ENCODE results near the gene DACT2.
"Not testable (repeated sequence)": the region's sequence is repeated elsewhere in the genome, so short reads cannot be mapped to it uniquely, and the experiment has no call there.

DACT2 gene

DNA sequence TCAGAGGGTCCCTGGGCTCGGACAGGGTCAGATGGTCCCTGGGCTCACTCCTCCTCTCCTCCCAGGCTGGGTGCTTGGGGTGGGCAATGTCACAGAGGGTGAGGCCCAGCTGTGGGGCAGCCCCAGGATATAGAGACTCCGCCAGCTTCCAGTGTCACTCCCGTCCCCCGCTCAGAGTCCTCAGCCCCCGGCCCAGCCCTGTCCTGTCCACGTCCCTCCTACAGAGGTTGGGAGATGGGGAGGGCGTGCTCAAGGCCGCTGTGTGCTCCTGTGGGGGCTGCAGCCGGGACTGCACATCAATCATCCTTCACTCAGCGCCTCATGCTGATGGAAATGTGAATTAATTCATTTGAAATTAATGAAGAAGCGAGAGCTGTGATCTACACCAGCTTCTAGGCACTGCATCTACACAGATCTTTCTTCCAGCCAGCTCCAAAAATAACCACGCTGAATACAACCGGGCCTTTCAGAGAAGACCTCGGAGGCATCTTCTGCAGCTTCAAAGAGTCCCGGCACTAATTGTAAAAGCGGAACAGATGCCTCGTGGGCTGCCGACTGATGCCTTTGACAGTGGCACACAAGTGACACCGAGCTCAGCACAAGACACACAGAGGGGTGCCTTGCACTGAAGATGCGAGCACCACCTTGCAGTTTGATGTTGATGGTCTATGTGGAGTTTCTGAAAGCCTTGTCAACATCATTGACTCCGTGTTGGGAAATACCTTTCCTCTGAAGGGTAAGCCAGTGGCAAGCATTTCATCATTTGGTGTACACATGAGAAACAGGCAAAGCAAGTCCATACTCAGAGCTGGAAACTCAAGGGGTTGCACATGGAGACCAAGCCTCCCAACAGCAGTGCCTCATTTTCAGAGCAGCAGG is 39.3 kb downstream of the DACT2 start:
- DNase-seq, result no peak

DNA sequence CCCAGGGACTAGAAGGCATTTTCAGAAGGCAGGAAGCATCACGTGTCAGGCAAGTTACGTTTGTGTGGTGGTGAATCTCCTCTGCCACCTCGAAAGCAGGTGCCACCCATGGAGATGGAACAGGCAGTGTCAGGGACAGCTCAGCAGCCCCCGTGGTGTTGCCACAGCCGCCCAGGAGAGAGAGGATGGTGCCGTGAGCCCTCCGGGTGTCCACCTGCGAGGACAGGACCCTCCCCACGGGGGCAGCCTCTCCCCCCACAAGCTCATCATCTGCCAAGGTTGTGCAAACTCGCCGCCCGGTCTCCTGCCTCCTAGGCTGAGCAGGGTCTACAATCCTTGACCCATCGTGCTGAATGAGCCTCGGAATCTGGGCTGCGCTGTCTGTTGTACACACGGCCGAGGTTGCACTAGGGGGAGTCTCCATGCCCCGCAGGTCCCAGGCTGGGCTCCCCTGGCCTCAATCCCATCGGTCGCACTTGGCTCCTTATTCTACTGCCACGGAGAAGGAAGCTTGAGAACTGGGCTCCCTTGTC is 40.1 kb downstream of the DACT2 start:
- no peak for DNase-seq

DNA sequence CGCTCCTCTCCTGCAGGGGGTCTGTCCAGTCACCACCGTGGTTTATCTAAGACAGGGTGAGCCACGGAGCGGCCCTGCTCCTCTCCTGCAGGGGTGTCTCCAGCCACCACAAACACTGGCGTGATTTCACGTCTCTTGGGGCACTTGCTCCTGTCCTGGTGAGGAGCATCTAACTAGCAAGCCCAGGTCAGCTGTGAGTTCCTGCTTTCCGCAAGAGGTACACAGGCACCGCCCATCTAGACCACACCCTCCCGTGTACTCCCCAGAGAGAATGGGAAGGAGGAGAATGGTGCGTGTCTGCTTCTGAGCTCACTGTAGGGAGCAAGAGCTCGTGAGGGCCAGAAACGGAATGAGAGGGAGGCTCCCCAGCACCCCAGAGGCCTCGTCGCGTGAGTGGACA is 40.7 kb downstream of the DACT2 start:
- DNase-seq, result no peak

DNA sequence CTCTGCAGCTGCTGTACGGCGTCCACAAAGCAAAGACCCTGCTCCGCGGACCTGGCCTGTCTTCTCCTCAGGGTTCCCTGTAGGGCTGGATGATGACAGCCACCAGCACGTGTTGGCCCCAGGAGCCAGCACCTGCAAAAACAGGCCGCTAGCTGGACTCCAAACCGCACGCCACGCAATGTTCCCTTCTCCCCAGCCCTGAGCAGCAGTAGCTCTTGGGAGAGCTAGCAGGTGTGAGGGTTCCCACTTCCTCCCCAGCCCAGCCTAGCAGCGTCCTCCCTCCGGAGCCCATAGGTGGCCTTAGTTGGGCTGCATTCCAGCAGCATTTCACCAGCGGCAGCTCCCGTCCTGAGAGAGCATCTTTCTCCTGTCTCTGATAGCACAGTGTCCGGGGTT is 42.3 kb downstream of the DACT2 start:
- DNase-seq, result no peak

DNA sequence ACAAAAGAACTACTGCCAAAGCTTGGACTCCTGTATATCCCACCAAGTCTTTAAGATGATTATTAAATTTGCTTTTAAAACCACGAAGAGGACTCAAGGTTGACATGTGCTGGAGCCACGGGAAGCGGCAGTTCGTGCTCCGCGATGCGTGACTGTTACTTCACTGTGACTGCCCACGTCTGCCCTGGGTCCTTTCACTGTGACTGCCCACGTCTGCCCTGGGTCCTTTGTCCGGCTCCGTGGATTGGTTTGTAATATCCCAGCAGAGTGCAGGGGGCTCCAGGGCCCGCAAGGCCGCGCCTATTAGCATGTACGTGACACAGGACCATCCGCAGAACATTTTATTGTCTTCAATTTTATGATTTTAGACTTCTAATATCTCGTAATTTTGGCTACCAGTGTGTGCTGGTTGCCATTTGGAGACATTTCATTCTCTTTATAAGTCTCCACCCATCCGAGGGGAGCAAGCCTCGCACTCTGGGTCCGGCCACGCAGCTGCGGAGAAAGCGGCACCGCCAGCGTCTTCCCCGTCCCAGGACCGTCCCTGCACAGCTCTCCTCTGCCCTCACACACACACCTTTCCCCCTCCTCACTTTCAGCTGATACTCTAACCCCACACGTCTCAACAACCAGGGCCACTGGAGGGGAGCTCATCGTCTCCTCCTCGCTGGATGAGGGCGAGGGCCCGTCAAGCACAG is 42.9 kb downstream of the DACT2 start:
- DNase-seq, result no peak

DNA sequence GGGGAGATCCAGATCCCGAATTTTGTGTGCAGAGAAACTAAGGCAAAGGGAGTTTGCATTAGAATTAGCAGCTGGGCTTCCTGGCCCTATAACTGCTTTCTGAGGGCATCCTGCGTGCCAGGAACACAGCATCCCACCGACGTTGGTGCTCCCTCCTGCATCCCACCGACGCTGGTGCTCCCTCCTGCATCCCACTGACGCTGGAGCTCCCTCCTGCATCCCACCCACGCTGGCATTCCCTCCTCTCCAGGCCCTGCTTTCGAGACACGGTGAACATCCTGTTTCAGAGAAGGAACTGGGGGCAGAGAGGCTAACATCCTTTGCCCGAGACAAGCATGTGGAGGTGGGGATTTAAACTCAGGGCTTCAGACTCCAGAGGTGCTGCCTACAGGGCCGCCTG is 44.4 kb downstream of the DACT2 start:
- DNase-seq, result no peak

DNA sequence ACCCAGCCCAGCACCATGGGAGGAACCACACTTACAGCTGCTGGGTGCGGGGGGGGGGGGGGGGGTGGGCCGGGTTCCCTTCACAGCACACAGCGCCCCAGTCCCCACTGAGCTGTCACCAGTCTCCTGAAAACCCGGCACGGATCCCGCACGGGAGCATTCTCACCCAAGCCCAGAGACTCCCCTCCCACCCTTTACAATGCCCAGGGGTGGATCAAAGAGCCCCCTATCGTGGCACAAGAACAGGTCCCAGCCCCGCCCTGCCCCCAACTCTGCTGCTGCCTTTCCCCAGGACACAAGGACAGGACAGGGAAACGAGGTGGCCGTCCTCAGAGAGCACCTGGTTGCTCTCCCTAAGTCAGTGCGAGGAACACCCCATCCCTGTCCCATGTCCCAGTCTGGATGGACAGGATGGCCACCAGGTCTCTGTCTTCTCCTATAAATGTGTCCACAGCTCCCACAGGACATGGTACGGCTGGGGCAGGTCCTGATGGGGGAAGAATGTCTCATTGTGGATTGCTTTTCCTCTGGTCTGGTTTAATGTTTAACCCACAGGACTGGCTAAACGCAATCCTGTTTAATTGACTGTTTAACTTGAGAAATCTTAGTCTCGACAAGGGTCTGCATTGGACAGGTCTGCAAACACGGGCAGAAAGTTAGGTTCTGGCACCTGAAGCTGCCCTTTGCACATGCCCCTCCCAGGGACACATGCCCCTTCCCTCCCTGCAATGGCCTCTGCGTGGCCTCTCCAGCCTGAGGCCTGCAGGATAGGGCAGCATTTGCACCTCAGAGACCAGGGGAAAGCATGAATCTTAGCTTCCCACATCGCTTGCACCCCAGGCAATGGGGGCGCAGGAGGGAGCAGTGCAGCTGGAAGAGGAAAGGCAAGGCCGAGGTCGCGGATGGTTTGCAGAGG is 45.3 kb downstream of the DACT2 start:
- DNase-seq, result no peak

DNA sequence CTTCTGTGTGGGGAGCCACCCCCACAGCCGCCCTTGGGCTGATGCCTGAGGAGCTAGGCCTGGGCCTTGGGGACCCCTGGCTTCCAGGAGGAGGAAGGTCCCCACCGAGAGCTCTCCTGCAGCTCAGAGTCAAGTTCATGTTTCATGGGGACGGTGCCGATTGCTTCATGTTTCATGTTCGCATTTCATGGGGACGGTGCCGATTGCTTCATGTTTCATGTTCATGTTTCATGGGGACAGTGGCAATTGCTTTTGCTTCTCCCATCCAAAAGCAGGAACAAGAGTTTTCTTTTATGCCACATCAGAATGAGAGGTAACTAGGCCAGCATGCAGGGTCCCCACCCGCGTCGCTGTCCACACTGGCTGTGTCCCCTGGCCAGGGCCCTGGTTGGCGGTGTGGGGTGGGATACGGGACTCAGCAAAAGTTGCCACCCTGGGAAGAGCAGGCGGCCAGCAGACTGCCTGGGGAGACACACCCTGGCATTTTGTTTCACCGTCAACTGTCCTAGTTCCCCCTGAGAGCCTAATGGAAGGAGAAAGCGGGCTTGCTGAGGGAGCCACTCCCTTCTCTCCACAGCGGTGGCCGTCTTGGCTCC is 46.0 kb downstream of the DACT2 start:
- no peak for DNase-seq

DNA sequence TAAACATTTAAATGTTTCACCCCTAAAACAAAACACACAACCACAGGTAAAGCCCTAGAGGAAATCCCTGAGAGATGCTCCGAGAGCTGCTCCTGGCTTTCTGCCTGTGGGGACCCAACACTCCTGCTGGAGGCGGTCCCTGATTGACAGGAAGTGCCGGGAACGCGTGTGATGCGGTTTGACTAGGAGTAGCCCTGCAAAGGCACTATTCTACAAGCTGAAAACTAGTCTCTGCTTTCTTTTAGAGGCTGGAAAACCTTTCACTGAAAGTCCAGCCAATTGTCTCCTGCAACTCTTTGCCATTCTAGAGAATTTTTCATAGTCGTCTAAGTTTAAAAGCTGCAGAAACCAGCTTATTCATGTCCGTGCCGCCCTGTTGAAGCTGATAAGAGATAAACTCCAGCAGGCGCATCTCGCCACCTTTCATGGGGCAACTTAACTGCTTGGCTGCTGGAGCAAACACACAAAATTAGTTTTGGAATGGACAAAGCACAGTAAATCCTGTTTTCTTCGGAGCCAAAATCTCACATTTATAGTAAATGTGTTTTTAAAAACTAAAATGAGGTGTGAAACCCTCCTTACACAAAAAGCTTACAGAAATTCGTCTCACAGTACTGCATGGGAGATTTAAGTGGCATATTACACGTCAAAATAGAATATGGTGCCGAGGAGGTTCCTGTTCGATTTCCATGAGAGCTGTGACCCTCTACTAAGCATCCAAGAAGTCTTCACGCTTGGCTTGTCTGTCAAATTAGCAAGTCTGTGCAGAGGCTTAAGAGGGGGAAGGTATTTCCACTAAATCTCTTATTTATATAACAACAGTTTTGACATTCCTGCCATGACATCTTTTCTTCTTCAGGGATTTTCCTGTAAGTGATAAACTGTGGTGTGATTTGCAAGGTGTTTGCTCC is 46.9 kb downstream of the DACT2 start:
- DNase-seq, result no peak

DNA sequence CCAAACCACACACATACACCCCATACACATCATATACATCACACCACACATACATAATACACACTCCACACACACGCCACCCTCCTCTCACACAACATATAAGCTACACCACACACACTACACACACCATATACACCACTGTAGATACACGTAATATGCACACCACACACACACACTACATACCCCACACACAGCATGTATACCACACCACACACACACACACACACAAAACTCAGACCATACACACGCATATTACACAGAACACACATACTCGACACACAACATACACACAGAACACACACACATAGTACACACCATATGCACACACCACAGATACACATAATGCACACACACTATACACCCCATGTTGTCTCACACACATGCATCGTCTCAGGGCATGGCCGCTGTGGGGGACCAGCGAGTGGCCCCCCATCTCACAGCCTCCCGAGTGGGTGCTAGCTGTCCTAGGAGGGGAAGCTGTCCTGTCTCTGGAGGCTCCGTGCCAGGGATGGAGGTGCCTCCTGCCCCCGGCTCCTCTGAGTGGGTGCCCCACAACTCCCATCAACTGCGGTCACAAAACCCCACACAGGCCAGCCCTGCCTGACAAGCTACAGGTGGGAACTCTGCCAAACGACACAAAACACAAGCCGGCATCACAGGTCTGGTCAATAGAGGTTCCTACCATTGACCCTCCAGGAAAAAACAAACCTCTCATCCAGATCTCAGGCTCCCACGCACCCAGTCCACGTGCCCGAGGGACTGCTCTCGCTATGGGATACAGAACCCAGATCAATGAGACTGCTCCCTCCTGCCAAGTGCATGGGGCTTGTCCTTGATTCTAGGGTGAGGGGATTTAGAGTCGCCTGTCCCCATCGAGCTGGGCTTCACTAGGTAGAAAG is 49.1 kb downstream of the DACT2 start:
- no peak for DNase-seq

DNA sequence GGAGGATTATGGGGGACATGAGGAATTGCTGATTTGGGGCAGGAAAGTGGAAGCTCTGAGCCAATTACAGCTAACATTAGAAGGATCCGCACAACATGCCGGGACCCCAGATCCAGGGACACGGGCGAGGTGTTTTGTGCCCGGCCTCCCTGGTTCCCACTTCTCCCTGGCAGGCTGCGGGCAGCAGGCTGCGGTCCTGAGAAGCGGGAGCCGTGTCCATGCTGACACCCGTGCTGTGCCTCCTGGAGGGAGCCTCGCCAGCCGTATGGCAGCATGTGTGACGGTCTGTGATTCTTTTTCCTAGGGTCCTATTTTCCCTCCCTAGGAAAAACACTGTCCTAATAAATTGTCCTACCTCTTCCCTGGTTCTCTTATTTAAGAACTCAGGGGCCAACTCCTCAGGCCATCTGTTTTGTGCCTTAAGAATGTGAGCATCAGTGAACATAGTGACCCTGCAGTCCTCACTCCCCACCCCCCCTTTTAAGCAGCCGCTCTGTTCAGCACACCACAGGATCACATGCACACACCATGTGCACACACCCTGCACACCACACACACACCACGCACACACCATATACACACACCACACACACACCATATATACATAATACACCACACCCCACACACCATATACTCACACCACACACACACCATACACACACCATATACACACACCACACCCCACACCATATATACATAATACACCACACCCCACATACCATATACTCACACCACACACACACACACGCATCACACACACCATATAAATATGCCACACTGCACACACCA is 49.9 kb downstream of the DACT2 start:
- DNase-seq, result no peak

DNA sequence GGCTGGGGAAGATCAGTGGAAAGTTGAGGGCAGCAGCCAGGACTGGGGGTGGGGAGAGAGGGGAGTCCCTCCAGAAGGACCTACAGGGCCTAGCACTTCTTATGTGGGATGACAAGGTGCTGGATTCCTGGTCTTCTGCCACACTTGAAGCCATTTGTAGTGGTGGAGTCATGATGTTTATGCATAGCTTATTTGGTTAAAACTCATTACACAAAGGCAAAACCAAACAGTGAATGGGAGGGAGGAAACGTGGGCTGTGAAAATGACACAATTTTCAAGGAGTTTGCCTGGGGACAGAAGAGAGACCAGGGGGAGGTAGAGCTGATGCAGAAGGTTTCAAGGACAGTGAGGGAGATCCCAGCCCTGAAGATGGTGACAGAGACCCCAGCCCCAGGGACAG is 50.8 kb downstream of the DACT2 start:
- no peak for DNase-seq

DNA sequence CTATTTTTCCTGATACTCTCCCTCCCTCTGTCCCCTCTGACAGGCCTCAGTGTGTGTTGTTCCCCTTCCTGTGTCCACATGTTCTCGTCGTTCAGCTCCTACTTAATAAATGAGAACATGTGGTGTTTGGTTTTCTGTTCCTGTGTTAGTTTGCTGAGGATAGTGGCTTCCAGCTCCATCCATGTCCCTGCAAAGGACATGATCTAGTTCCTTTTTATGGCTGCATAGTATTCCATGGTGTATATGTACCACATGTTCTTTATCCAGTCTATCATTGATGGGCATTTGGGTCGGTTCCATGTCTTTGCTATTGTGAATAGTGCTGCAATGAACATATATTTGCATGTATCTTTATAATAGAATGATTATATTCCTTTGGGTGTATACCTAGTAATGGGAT is 51.8 kb downstream of the DACT2 start:
- not testable (repeated sequence) for DNase-seq

DNA sequence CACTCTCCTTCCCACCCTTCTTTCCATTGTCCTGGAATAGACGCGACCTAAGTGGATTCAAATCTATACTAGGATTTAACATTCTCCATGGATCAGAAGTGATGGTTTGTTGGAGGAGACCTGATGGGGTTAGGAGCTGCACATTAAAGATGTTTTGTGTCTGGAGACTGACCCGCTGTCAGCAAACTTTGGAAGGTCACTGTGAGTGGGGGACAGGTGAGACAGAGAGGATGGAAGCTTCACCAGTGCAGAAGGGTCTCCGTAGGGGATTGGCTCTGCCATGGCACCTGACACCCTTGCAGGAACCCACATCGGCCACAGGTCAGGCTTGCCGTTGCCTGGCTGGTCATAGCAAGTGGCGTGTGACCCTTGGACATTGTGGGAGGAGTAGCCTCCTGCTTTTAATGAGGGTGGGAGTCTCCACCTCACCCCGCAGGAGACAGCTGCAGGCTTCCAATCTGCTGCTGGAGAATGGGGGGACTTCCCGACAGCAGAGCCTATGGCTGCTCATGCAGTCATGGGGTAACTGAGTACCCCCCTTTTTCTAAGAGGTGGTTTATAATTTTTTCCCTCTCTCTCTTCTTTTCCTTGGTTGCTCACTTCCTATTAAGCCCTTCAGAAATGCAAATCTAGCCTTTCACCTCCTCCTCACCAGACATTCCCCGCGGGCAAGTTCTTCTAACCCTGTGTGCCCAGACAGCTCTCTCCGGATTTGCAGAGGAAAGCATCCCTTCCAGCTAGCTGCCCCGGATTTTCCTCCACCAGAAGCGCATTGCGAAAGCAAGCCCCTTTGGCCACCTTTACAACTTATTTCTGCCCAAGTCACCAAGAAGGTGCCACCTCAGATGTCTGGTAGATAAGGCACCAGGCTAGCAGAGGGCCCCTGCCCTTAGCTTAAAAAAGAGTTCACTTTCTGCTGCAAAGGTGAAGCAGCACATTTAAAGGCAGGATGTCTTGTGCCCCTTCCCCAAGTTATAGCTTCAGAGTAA is 53.5 kb downstream of the DACT2 start:
- DNase-seq, result no peak

DNA sequence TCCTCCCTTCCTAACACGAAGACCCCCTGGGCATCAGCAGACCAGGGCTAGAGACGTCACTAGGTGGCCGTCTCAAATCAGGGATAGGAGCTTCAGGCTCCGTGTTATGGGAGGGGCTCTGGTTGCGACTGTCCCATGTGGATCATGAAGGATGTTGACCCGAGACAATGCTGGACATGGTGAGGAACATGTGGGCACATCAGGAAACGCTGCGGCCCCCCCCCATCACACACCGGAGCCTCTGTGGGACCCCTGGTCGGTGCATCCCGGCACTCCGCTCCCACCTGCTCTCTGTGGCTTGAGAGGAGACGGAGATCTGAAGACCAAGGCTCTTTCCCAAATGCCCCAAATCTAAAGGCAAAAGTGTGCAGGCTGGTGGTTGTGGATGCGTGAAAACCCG is 54.2 kb downstream of the DACT2 start:
- no peak for DNase-seq

DNA sequence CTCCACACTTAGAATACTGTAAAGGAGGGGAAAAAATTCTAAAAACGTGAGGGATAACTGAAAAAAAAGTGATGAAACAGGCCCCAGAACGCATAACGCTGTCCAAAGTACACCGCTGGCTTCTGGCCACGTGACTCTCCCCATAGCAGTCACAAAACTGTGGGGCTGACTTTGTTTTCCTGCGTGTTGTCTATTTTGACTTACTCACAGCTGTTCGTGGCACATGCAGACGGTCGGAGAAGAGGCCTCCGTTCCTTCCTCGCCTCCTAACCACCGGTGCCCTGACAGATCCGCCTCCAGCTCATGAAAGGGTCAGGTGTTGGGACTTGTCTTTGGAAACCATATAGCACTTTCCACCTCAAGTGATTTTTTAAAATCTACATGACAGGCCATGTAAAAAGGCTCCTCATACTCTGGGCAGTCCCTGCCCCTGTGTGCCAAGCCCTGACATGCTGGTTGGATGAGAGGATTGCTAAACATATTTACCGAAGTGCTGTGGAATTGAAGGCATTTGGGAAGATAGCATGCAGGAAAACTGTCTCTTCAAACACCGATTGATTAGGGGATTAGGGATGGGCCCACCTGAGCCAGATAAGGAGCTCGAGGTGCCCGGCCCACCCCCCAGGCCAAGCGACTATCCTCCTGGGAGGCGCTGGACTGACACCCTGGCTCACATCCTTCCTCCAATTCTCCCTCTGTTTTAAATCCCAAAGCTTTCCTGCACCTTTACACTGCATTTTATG is 54.8 kb downstream of the DACT2 start:
- DNase-seq, result no peak

DNA sequence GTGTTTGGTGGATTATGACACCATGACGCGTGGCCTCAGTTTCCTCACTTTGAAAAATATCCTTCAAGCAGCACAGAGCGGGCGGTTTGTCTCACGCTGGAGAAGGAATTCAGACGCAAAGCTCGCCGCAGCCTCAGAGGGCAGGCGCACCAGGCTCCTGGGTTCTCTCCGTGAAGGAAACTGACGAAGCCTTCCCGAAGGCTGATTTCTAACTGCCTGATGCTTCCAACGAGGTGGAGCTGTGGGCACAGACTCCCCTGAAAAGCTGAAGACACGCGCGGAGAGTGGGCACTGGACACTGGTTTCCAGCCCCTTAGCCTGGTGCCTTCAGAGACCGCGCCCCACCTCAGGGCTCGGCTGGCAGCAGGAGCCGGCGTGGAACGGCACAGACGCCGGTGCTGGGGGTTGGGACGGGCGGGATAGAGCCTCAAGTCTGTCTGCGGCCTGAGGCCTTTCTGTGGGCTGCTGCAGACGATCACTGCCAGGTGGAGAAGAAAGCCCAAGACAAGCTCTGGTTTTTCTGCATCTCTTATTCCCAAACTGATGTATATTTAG is 56.1 kb downstream of the DACT2 start:
- no peak for DNase-seq
